Glutamatergic neuron (in vitro differentiated cells): Measurements from ENCODE around the gene MAP7. TPM values are rescaled to one million over a fixed set of nuclear protein-coding genes. Genes with fewer than 3 reads are reported as not detected.

Experiments
- DNase-seq: peaks from one replicate; pipeline ENCODE4 v3.0.0; 2022
- H3K27ac Mint-ChIP-seq: one replicate; pipeline ENCODE4 v1.8.0; 2020; ENCODE audit warnings: mild to moderate bottlenecking, mixed read lengths, inconsistent platforms; ENCODE audit not compliant: unreplicated experiment
- H3K27me3 Mint-ChIP-seq: one replicate; pipeline ENCODE4 v1.8.0; 2020; ENCODE audit warnings: mild to moderate bottlenecking, moderate library complexity, mixed read lengths, inconsistent platforms; ENCODE audit not compliant: unreplicated experiment
- H3K36me3 Mint-ChIP-seq: one replicate; pipeline ENCODE4 v1.8.0; 2020; ENCODE audit warnings: mild to moderate bottlenecking, mixed read lengths, inconsistent platforms; ENCODE audit not compliant: unreplicated experiment
- H3K4me1 Mint-ChIP-seq: one replicate; pipeline ENCODE4 v1.8.0; 2020; ENCODE audit warnings: mild to moderate bottlenecking, low read depth, mixed read lengths, inconsistent platforms; ENCODE audit not compliant: unreplicated experiment
- H3K4me3 Mint-ChIP-seq: one replicate; pipeline ENCODE4 v1.8.0; 2020; ENCODE audit warnings: mild to moderate bottlenecking, mixed read lengths, inconsistent platforms; ENCODE audit not compliant: unreplicated experiment
- H3K9me3 Mint-ChIP-seq: one replicate; pipeline ENCODE4 v1.8.0; 2020; ENCODE audit warnings: mild to moderate bottlenecking, moderate library complexity, mixed read lengths, inconsistent platforms; ENCODE audit not compliant: unreplicated experiment
- CTCF ChIP-seq: fragments of 200-600 bp; sonication (generic); IDR thresholded peaks from one replicate; pipeline ENCODE4 v1.5.0; 2021; ENCODE audit not compliant: partially characterized antibody, unreplicated experiment
- total RNA-seq: library from RNA; stranded (reverse); fragmentation: NEBNext Ultra II Directional; extraction: Animal tissue kit (Norgen Biotek cat#: 25700); gene quantifications from one replicate; pipeline ENCODE4 v1.2.1, GENCODE V29; 2021; ENCODE audit not compliant: unreplicated experiment

MAP7 gene
- total RNA-seq, 1 donor from 2014 or later: 2.2 TPM

GRCh38 chr6:136410201-136411024, 139.8 kb downstream of the MAP7 start:
- DNase-seq: no peak
- Mint-ChIP-seq H3K27ac (no peak overlapping the region), H3K27me3 (peaks cover 2% of the 10 kb centered on the region), H3K4me3 (no peak overlapping the region), H3K4me1 (no peaks in the 10 kb centered on the region), H3K9me3 (peaks cover 2% of the 10 kb centered on the region), H3K36me3 (no peaks in the 10 kb centered on the region)
- TF ChIP-seq CTCF: no peak

- DNase-seq: no peak
- no peaks in the 10 kb centered on the region for H3K36me3 Mint-ChIP-seq
- no peak overlapping the region for H3K4me3 Mint-ChIP-seq
- no peak overlapping the region for H3K27ac Mint-ChIP-seq
- H3K27me3 Mint-ChIP-seq: no peaks in the 10 kb centered on the region
- TF ChIP-seq CTCF: no peak
- H3K4me1 Mint-ChIP-seq: no peaks in the 10 kb centered on the region
- peaks cover 2% of the 10 kb centered on the region for H3K9me3 Mint-ChIP-seq
These were observed 140.6 kb downstream of the MAP7 start for GRCh38 chr6:136409597-136409996.

GRCh38 chr6:136408204-136408603, 142.0 kb downstream of the MAP7 start:
- DNase-seq: no peak
- Mint-ChIP-seq H3K27me3 (no peaks in the 10 kb centered on the region), H3K4me3 (no peak overlapping the region), H3K27ac (no peak overlapping the region), H3K4me1 (no peaks in the 10 kb centered on the region), H3K9me3 (peaks cover 2% of the 10 kb centered on the region), H3K36me3 (no peaks in the 10 kb centered on the region)
- TF ChIP-seq CTCF: no peak

GRCh38 chr6:136405420-136406029, 144.7 kb downstream of the MAP7 start:
- H3K4me1 Mint-ChIP-seq: no peaks in the 10 kb centered on the region
- no peak overlapping the region for H3K4me3 Mint-ChIP-seq
- peaks cover 5% of the 10 kb centered on the region for H3K36me3 Mint-ChIP-seq
- no peaks in the 10 kb centered on the region for H3K27me3 Mint-ChIP-seq
- no peak overlapping the region for H3K27ac Mint-ChIP-seq
- DNase-seq: no peak
- no peak for TF ChIP-seq CTCF
- H3K9me3 Mint-ChIP-seq: peaks cover 2% of the 10 kb centered on the region

- H3K4me3 Mint-ChIP-seq: no peak overlapping the region
- peaks cover 2% of the 10 kb centered on the region for H3K9me3 Mint-ChIP-seq
- no peak for TF ChIP-seq CTCF
- H3K4me1 Mint-ChIP-seq: no peaks in the 10 kb centered on the region
- no peaks in the 10 kb centered on the region for H3K27me3 Mint-ChIP-seq
- peak overlapping the region; percentile 3 for H3K27ac Mint-ChIP-seq
- DNase-seq: no peak
- H3K36me3 Mint-ChIP-seq: peaks cover 5% of the 10 kb centered on the region
These were observed 145.4 kb downstream of the MAP7 start for GRCh38 chr6:136404627-136405419.
